Stimulated activated CD8-positive, alpha-beta memory T cell treated with anti-CD3 and anti-CD28 coated beads, Interleukin-12 subunit alpha, Interleukin-12 subunit beta, amount 100 ng/mL, for 4 hours (primary cell): ENCODE data around the gene SDC1.

ENCODE experiments used
- DNase-seq: peaks from one replicate; pipeline ENCODE4 v3.0.0-alpha.2; 2020; ENCODE audit warnings: low read depth

SDC1 gene

GRCh38 chr2:20227894-20228505, 3.1 kb upstream of the SDC1 start:
- no peak for DNase-seq

GRCh38 chr2:20226152-20226545, 1.2 kb upstream of the SDC1 start:
- no peak for DNase-seq

DNA sequence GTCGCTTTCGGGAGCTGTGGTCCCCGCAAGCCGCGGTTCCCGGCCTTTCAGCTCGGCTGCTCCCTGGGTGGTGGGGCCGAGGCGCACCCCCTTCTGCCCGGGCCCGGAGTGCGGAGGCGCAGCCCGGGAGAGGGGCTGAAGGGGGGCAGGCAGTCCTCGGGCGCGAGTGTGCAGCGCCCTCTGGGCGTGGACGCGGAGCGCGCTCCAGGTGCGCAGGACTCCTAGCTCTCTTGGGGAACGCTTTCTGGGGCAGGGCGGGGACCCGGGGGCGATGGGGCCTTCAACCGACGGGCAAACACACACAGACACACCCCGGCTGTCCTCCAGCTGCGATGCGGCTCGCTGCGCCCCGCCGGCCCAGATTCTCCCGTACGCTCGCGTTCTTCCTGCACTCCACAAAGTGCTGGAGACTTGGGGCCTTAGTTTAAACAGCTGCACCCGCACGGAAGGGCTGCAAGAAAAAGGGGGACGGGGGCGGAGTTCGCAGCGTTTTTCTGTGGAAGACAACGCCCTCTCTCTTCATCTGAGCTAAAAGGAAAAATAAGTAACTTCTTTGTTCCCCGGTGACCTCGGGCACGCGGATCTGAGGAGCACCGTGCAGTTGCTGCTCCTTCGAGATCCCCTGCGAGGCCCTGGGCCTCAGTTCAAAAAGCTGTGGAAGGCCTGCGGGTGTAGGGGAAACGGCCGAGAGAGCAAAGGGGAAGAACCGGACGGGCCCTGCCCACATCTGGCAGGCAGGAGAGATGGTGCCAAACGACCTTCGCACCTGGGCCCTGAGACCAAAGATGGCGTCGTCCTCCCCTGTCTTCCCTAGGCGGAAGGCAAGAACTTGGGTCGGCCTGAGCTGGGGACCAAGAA, 593 bp upstream of the SDC1 start:
- DNase-seq: no peak

DNA sequence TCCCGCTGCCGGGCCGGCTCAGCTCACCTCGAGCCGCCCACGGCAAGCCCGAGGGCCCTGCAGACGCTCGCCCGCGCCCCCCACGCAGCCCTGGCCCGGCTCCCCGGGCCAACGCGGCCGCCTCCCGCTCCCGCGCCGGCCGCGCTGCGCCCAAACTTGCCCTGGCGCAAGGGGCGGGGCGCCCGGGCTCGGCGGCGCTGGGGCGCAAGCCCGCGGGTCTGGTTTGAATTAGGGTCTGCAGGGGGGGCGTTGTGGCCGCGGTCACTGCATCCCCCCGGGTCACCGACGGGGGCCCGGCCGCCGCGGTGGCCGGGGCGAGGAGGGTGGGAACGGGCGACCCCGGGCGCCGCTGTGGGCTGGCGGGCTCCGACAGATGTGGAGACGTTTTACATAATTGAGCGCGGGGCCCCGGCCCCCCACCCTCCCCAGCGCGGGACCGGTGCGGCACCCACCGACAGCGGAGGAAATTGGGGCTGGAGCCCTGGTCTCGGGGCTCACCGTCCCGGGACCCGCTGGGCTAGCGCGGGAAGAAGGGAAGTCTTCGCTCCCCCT, 690 bp downstream of the SDC1 start:
- no peak for DNase-seq

DNA sequence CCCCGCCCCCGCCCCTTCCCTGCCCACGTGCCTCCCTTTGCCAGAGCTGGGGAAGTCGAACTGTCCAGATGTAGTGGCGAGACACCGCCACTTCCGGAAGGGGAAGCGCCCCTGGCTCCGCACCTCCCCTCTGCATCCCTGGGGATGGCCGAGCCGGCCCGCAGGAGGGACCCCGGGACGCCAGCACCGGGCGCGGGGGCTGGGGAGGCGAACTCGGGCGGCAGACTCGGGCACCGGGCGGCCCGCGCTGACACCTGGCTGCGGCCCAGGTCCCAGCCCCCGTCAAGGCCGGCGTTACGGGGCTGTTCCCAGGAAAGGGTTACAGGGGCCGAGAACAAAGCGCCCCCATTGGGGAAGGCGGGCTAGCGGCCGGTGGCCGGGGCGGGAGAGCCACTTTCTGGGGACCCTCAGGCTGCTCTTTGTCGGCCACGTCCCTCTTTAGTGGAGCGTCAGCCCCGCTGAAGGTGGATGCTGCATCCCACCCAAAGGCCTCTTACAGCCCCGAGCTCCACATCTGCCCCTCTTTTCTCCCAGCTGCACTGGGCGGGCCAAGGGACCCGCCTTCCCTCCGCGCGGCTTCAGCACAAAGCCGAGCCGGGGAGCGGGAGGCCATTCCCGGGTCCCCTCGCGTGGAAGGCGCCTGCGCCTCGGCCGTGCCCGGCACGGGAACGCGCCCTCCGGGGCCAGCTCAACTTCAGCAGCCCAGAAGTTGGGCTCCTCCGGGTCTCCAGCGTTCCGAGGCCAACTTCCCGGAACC, 1.3 kb downstream of the SDC1 start:
- DNase-seq: no peak

- DNase-seq: no peak
Observed at GRCh38 chr2:20222769-20223406, 2.0 kb downstream of the SDC1 start.

DNA sequence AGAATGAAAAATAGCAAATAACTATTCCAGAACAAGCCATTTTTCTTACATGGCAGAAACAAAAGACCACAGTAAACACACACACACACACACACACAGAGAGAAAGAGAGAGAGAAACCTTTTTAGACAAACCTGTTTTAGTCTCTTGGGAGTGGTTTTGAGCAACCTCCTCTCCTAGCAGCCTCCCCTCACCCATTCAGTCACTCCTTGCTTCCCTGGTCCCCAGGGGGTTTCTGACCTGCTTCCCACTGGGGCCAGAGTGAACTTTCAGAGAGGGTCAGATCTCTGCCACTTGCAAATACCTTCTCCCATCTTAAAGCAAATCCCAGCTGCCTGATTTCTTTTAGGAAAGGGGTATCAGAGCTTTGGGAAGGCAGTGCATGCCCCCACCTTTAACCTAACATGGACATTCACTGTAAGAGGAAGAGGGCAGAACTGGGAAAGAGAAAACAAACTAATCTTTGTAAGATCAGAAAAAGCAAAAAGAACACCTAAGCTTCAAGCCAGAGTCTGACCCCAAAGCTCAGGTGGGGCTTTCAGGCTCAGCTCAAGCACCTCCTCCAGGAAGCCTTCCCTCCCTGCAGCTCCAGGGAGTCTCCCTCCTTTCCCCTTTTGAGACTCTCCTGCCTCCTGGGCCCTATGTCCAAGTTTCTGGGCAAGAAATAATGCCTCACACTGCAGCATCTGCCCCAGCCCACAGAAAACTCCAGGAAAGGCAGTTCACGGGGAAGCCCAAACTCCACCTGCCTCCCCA, 2.7 kb downstream of the SDC1 start:
- DNase-seq: no peak

DNA sequence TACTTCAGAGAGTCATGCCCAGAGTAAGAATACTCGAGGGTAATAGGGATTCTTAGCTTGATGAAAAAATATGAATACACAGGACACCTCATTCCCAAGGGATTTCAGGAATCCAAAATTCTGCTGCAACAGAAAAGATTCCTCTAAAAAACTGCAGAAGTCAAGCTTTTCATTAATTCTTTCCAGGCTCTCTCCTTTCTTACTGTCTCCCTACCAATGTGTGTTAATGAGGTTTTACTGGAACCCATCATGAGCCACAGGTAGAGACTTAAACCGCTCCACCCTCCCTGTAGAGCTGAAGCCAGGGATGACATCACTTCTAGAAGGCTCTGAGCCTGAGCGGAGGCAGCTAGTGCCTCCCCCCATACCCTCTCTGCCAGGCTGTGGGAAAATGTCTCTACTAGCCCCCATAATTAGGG, 3.4 kb downstream of the SDC1 start:
- no peak for DNase-seq

GRCh38 chr2:20220806-20221554, 4.0 kb downstream of the SDC1 start:
- no peak for DNase-seq

- no peak for DNase-seq
Observed at GRCh38 chr2:20219763-20220380, 5.1 kb downstream of the SDC1 start.

DNA sequence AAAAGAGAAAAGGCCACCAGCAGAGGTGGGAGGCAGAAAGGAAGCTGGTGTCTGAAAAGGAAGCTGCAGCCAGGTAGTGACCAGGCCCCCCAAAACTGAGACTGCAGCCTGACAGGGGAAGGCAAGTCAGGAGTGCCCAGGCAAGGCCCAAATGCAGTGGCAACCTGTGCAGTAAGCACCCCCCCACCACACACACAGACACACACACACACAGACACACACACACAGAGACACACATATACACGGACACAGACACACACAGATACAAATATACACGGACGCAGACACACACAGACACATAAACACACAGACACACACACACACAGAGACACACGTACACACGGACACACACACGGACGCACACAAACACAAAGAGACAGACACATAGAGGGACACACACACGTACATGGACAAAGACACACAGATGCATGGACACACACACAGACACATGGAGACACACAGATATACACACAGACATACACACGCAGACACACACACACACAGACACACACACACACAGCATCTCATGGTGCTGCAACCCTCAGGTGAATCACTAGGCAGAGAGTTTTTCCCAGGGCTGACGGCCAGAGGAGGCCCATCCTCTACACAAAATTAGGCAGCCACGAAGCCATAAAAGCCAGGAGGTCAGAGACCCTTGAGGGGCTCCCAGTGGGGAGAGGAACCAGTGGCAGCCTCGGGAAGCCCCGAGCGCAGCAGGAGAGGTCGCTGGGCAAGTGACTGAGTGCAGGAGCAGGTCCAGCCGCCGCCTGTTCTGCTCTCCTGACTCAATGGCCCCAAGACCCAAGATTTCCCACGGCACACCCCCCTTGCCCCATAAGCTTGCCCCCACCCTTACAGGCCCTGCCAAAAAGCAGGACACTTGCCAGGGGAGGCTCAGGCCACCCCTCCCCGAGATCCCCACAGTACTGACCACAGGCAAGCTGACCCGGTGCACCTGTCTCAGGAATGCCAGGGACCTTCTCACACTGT, 6.3 kb downstream of the SDC1 start:
- DNase-seq: no peak

DNA sequence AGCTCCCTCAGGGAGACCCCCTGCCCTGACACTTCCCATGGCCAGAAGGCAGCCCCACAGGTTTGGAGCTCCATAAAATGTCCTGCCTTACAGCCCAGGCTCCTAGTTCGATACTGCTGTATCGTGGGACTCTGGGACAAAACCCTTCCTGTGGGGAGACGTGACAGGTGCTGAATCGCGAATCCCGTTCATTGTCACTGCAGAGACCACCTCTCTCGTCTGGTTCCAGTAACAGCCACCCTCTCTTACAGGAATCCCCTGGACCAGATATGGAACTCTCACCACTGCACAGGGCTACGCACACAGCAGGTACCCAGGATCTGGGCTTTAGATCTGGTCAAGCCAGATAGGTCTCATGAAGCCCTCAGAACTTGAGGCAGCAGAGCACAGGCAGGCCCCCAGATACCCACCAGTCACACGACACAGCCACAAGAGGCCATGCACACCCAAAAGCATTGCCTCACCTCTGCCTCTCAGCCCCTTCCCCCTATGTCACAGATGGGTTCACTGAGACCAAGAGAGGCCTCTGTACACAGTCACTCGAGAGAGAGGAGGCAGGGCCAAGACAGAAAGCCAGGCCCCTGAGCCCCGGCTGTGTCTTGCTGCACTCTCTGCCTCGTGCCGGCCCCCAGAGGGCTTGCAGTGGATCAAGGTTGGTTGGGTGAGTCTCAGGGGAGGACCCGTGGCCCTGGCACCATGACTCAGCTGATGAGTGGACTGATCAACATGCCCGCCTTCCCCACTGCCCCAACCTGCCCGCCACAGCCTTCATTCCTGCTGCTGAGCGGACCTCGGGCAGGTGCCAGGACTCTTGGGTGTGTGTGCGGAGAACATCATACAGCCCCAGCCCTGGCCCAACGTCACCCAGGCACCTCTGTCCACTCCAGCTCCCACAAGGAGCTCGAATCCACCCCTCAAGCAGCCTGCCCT, 7.6 kb downstream of the SDC1 start:
- no peak for DNase-seq

GRCh38 chr2:20216130-20217025, 8.6 kb downstream of the SDC1 start:
- DNase-seq: no peak

DNA sequence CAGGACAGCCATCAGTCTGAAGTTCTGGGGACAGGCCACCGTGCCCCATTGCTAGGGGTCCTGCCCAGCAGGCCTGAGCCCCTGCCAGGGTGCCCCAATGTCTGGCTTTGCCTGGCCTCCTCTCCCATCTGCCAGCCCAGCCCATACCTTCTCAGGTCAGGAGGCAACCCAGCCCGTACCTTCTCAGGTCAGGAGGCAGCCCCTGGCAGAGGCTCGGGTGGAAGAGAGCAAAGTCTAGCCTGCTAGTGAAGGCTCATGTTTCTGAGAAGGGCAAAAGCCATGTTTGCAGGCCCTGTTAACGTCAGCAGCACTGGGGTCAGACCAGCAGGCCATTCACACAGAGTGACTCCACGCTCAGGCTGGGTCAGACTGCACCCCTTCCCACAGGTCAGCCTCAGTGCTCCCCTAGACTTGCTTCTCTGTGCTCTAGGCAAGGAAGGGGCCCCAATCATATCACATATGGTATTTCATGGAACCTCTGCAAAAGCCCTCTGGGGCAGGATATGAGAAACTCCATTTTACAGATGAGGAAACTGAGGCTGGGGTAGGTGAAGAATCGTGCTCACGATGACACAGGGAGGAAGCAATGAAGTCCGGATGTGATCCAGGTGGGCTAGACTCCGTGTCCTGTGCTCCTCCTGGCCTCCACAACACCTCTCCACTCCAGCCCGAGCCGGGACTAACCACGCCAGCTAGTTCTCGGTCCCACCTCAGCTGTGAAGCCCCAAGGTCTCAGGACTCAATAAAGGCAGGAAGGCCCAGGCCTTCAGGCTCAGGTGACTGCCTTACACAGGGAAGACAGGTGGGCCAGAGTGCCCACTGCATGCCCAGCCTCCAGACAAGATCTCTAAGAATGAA, 9.5 kb downstream of the SDC1 start:
- DNase-seq: no peak

DNA sequence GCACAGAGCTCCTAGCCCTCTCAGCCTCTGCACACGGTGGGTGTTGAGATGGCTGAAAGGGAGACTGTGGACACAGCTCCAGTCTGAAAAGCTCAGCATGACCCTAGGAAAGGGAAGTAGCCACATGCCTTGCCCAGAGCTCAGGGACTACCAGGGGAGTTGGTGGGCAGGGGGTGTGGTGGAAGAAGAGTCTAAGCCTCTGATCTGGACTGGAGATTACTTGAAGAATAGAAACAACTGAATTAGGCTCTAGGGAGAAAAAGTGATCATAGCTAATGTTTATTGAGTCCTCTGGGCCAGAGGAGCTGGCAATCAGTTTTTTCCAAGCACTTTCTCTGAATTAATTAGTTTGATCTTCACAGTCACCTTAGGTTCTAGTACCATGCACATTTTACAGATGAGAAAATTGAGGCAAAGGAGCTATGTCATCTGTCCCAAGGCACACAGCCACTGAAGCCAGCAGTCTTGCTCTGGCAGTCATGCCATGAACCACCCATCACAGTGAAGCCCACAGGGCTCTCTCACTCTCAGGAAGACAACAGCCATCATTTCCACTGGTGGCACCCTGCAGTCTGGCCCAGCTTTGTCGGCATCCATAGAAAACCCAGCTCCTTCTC, 10.3 kb downstream of the SDC1 start:
- DNase-seq: no peak
